A673 (cell line): Measurements from ENCODE around the gene PHRF1. TPM values are rescaled to one million over a fixed set of nuclear protein-coding genes. Genes with fewer than 3 reads are reported as not detected.
A peak's percentile ranks its signal among the peaks of the same experiment; 100 is the strongest.

Source experiments
- BruUV-seq: library from RNA; stranded (reverse); fragments of 400-500 nt; replicated peaks from 2 replicates; lab custom pipeline; 2021; lab: Mats Ljungman, UMichigan
- CTCF ChIA-PET: fragments of 300-600 bp; sonication (Branson Sonifier 250); formaldehyde crosslinking; loops from one replicate; lab custom pipeline; 2022; ENCODE audit warnings: antibody characterized with exemption; lab: Charles Lee
- POLR2A ChIA-PET: fragments of 300-600 bp; sonication (Branson Sonifier 250); formaldehyde crosslinking; loops from one replicate; lab custom pipeline; 2022; ENCODE audit warnings: antibody characterized with exemption; ENCODE audit not compliant: low non-redundant PET; lab: Charles Lee
- DNase-seq: peaks from one replicate; pipeline ENCODE4 v3.0.0-alpha.2; 2015; ENCODE audit warnings: low spot score
- H3K27ac ChIP-seq: fragments of 200-600 bp; sonication (generic); 2 replicates; pipeline ENCODE4 v1.5.1; 2016; ENCODE audit warnings: mixed run types, low read depth, mild to moderate bottlenecking, mixed read lengths, antibody characterized with exemption, low read length; ENCODE audit not compliant: poor library complexity, severe bottlenecking
- H3K27me3 ChIP-seq: fragments of 200-600 bp; sonication (generic); replicated peaks from 2 replicates; pipeline ENCODE4 v1.6.1; 2017; ENCODE audit warnings: mixed run types, low read depth, mild to moderate bottlenecking, mixed read lengths, antibody characterized with exemption, low read length; ENCODE audit not compliant: insufficient read depth, poor library complexity
- H3K36me3 ChIP-seq: fragments of 200-600 bp; sonication (generic); 2 replicates; pipeline ENCODE4 v1.6.1; 2016; ENCODE audit warnings: mixed run types, mild to moderate bottlenecking, mixed read lengths, antibody characterized with exemption, low read length; ENCODE audit not compliant: insufficient read depth, poor library complexity, severe bottlenecking
- H3K4me1 ChIP-seq: fragments of 200-600 bp; sonication (generic); 2 replicates; pipeline ENCODE4 v1.6.1; 2017; ENCODE audit warnings: mixed run types, mild to moderate bottlenecking, mixed read lengths, antibody characterized with exemption, low read length; ENCODE audit not compliant: insufficient read depth, poor library complexity, severe bottlenecking
- H3K4me3 ChIP-seq: fragments of 200-600 bp; sonication (generic); 2 replicates; pipeline ENCODE4 v1.5.1; 2016; ENCODE audit warnings: low read depth, mixed run types, mild to moderate bottlenecking, mixed read lengths, low read length; ENCODE audit not compliant: poor library complexity, severe bottlenecking
- H3K9me3 ChIP-seq: fragments of 200-600 bp; sonication (generic); 2 replicates; pipeline ENCODE4 v1.6.1; 2016; ENCODE audit warnings: mixed run types, low read depth, mild to moderate bottlenecking, mixed read lengths, antibody characterized with exemption, low read length; ENCODE audit not compliant: poor library complexity, severe bottlenecking
- CTCF ChIP-seq: fragments of 300-800, 200-600 bp; sonication (generic); conservative IDR thresholded peaks from 2 replicates; pipeline ENCODE4 v1.5.1; 2017; ENCODE audit warnings: low read depth, mild to moderate bottlenecking, antibody characterized with exemption, low read length, moderate library complexity, mixed read lengths
- EZH2 ChIP-seq: fragments of 200-600 bp; sonication (generic); IDR thresholded peaks from 2 replicates; pipeline ENCODE4 v1.6.1; 2017; ENCODE audit warnings: borderline replicate concordance, low read depth, mild to moderate bottlenecking, mixed read lengths, antibody characterized with exemption, low read length; ENCODE audit not compliant: poor library complexity, severe bottlenecking
- intact Hi-C: fragments of 100-400 bp; cut with micrococcal nuclease; formaldehyde crosslinking; loops from one replicate; pipeline ENCODE4 v1.10.0; 2022; ENCODE audit not compliant: unreplicated experiment
- total RNA-seq: library from RNA; stranded (reverse); gene quantifications from 2 replicates; pipeline ENCODE4 v1.2.3, GENCODE V29; 2021

The PHRF1 gene
- total RNA-seq, 1 experiment from 2014 or later, result 43.0 TPM

GRCh38 chr11:641806-642370 lies 65.6 kb downstream of the PHRF1 start:
- CTCF ChIA-PET, result no interaction called here
- no TSS peak for BruUV-seq
- intact Hi-C loops, result no loop called here

DNA sequence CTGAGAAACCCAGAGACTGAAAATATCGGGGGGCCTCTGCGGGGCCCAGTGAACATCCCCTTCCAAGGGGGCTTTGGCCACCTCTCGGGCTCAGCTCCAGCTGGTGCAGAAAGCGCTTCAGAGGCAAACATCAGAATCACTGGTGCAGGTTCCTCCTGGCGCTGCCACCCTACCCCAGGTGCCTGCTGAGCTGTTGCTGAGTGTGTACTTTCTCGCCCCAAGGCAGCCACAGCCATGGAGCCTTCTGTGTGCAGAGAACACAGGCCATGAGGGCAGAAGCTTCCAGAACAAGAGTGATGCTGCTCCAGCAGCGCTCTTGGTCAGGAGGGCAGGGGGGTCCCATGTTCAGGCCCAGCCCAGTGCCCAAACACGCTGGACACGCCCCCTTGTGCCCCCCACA lies 67.1 kb downstream of the PHRF1 start:
- intact Hi-C loops, result no loop called here
- no peaks in the 10 kb centered on the region for H3K9me3 ChIP-seq
- no peak for TF ChIP-seq EZH2
- TF ChIP-seq CTCF, result no peak
- no peak overlapping the region for H3K27ac ChIP-seq
- POLR2A ChIA-PET, result no interaction called here
- DNase-seq, result no peak
- H3K36me3 ChIP-seq, result no peaks in the 10 kb centered on the region
- H3K27me3 ChIP-seq, result no peaks in the 10 kb centered on the region
- BruUV-seq, result no TSS peak
- no peak overlapping the region for H3K4me3 ChIP-seq
- CTCF ChIA-PET, result no interaction called here
- peaks cover 38% of the 10 kb centered on the region for H3K4me1 ChIP-seq

More at GRCh38 chr11:641806-642370, 65.6 kb downstream of the PHRF1 start:
- Histone ChIP-seq H3K9me3 (no peaks in the 10 kb centered on the region), H3K4me3 (no peak overlapping the region), H3K27me3 (no peaks in the 10 kb centered on the region), H3K27ac (peak overlapping the region; percentile 59), H3K4me1 (peaks cover 49% of the 10 kb centered on the region), H3K36me3 (no peaks in the 10 kb centered on the region)
- DNase-seq, result no peak
- POLR2A ChIA-PET, result interaction anchor here (0.7 kb wide), 1 partner anchor 38 kb away, joined by 3 read pairs; no protein-coding TSS in a partner anchor
- TF ChIP-seq EZH2, result no peak
- TF ChIP-seq CTCF, result no peak

DNA sequence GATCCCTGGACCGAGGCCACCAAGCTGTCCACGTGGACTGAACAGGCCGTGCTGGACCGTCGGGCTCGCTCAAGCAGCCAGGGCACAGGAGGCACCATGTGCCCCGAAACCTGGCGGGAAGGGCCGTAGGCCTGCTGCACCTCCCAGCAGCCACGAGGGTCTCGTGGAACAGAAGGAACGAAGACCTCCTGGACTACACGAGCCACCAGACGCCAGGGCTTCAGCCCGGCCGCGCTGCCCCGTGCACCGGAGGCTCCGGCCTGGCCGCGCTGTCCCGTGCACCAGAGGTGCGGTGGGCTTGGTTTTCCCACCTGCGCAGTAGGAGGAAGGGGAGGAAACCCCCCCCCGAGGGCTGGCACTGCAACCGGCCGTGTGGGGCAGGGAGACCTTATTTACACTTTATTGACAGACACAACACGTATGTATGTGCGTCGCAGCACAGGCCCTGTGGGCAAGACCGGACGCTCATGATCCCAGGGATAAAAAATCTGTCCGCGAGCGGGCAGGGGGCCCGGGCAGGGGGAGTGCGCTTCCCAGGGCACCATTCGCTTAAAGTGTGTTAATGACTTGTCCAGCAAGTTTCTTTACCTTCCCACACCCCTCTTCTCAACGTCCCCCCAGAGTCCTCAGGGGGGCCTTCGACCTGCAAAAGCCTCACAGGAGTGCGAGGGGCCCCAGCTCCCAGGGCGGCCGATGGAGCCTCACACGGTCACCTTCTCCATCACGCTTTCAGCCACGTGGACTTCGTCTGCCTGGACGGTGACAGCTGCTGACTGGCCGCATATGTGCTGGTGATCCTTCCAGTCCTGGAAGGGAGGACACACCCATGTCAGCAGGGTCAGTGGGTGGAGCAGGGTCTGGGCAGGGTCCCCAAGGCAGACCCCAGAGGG lies 67.8 kb downstream of the PHRF1 start:
- H3K4me1 ChIP-seq, result peaks cover 30% of the 10 kb centered on the region
- no TSS peak for BruUV-seq
- H3K4me3 ChIP-seq, result no peak overlapping the region
- intact Hi-C loops, result no loop called here
- no peak overlapping the region for H3K27ac ChIP-seq
- DNase-seq, result no peak
- CTCF ChIA-PET, result no interaction called here
- H3K9me3 ChIP-seq, result no peaks in the 10 kb centered on the region
- TF ChIP-seq CTCF (no peak), EZH2 (no peak)
- no peaks in the 10 kb centered on the region for H3K36me3 ChIP-seq
- POLR2A ChIA-PET, result no interaction called here
- no peaks in the 10 kb centered on the region for H3K27me3 ChIP-seq
